ENCODE results near the gene CDC42BPA. TPM values are rescaled to one million over a fixed set of nuclear protein-coding genes. Genes with fewer than 3 reads are reported as not detected.

CDC42BPA gene
- total and polyA plus RNA-seq, 9 of the 15 experiments (the other 6 are each of a cell fraction or from before 2014, with no cell fraction given) = 8.0 to 77.5 (median 52.1) TPM

- TF ChIP-seq, protein P1, sequence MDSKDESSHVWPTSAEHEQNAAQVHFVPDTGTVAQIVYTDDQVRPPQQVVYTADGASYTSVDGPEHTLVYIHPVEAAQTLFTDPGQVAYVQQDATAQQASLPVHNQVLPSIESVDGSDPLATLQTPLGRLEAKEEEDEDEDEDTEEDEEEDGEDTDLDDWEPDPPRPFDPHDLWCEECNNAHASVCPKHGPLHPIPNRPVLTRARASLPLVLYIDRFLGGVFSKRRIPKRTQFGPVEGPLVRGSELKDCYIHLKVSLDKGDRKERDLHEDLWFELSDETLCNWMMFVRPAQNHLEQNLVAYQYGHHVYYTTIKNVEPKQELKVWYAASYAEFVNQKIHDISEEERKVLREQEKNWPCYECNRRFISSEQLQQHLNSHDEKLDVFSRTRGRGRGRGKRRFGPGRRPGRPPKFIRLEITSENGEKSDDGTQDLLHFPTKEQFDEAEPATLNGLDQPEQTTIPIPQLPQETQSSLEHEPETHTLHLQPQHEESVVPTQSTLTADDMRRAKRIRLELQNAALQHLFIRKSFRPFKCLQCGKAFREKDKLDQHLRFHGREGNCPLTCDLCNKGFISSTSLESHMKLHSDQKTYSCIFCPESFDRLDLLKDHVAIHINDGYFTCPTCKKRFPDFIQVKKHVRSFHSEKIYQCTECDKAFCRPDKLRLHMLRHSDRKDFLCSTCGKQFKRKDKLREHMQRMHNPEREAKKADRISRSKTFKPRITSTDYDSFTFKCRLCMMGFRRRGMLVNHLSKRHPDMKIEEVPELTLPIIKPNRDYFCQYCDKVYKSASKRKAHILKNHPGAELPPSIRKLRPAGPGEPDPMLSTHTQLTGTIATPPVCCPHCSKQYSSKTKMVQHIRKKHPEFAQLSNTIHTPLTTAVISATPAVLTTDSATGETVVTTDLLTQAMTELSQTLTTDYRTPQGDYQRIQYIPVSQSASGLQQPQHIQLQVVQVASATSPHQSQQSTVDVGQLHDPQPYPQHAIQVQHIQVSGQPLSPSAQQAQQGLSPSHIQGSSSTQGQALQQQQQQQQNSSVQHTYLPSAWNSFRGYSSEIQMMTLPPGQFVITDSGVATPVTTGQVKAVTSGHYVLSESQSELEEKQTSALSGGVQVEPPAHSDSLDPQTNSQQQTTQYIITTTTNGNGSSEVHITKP (IDR thresholded peaks at IDR 0.05; ENCODE audit: partially characterized antibody) = no peak
- TF ChIP-seq TGIF2 (CRISPR knock-in tag; IDR thresholded peaks at IDR 0.05) (no peak), TRIM24 (IDR thresholded peaks at IDR 0.05) (no peak), HIVEP1 (CRISPR knock-in tag; IDR thresholded peaks at IDR 0.05) (no peak), ZNF699 (CRISPR knock-in tag; IDR thresholded peaks at IDR 0.05; ENCODE audit: insufficient replicate concordance) (no peak), SMAD2 (IDR thresholded peaks at IDR 0.05; ENCODE audit: low read depth, low read length) (no peak), NFXL1 (CRISPR knock-in tag; IDR thresholded peaks at IDR 0.05) (no peak), ATF1 (CRISPR knock-in tag; IDR thresholded peaks at IDR 0.05) (no peak), ATF1 (tag; IDR thresholded peaks at IDR 0.05) (no peak)
- TF ChIP-seq, protein P2, sequence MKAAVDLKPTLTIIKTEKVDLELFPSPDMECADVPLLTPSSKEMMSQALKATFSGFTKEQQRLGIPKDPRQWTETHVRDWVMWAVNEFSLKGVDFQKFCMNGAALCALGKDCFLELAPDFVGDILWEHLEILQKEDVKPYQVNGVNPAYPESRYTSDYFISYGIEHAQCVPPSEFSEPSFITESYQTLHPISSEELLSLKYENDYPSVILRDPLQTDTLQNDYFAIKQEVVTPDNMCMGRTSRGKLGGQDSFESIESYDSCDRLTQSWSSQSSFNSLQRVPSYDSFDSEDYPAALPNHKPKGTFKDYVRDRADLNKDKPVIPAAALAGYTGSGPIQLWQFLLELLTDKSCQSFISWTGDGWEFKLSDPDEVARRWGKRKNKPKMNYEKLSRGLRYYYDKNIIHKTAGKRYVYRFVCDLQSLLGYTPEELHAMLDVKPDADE (conservative IDR thresholded peaks at IDR 0.05; ENCODE audit: control insufficient read depth, low read depth, low read length) = no peak
Measured at GRCh38 chr1:227038401-227038800, 279.9 kb downstream of the CDC42BPA start (continued).
